Ascending aorta (tissue), 2 donors: Measurements from ENCODE around the gene STK24. TPM values are rescaled to one million over a fixed set of nuclear protein-coding genes. Genes with fewer than 3 reads are reported as not detected.

Source experiments
- DNase-seq, 2 donors: peaks; one replicate each; pipeline ENCODE4 v3.0.0-alpha.2; 2019; ENCODE audit warnings: low spot score in 2 of 2
- H3K27ac ChIP-seq, 2 donors: fragments of 200-600 bp; sonication (generic); one replicate each; pipeline ENCODE4 v1.5.1; 2016 to 2017; ENCODE audit warnings: mild to moderate bottlenecking in 1 of 2
- H3K27me3 ChIP-seq: fragments of 200-600 bp; sonication (generic); one replicate; pipeline ENCODE4 v1.5.1; 2017
- H3K36me3 ChIP-seq, 2 donors: fragments of 200-600 bp; sonication (generic); one replicate each; pipeline ENCODE4 v1.5.1; 2016
- H3K4me1 ChIP-seq, 2 donors: fragments of 200-600 bp; sonication (generic); one replicate each; pipeline ENCODE4 v1.5.1; 2016 to 2017; ENCODE audit warnings: mild to moderate bottlenecking in 1 of 2
- H3K4me3 ChIP-seq, 2 donors: fragments of 200-600 bp; sonication (generic); one replicate each; pipeline ENCODE4 v1.5.1; 2016 to 2017; ENCODE audit warnings: mild to moderate bottlenecking in 1 of 2
- H3K9me3 ChIP-seq, 2 donors: fragments of 200-600 bp; sonication (generic); one replicate each; pipeline ENCODE4 v1.5.1; 2016
- intact Hi-C: fragments of 100-400 bp; cut with DNase I; formaldehyde crosslinking; loops from one replicate; pipeline ENCODE4 v1.15.1; 2023
- total RNA-seq: library from RNA; depleted of rRNA; stranded (reverse); fragments of >200 nt; gene quantifications from one replicate; pipeline ENCODE4 v1.1.0, GENCODE V29; 2016
- TF ChIP-seq, protein P1 (sequence below), 3 experiments: fragments of 200-600 bp in 2 of 3; fragments of 450-650 bp in 1 of 3; sonication (generic) in 2 of 3; IDR thresholded peaks; one replicate each; pipeline ENCODE4 v1.5.1; 2016 to 2019; ENCODE audit warnings: antibody characterized with exemption in 3 of 3, mild to moderate bottlenecking in 1 of 3, moderate library complexity in 1 of 3

Gene STK24
- total RNA-seq, 1 donor from 2014 or later: 35.4 TPM

DNA sequence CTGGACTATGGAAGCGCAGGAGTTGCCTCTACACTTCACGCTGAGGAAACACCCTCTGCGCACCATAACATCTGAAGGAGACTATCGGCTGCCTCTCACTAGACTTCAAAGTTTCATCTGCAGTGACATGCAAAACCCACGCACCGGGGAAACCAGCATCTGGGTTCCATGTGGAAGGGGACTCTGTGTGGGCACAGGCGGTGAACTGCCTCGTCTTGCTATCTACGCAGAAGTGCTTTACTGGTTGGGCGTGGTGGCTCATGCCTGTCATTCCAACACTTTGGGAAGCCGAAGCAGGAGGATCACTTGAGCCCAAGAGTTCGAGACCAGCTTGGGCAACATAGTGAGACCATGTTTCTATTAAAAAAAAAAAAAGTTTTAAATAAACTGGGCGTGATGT is 116.4 kb downstream of the STK24 start:
- DNase-seq: no peak
- no peak overlapping the region for H3K27ac ChIP-seq
- H3K9me3 ChIP-seq: no peaks in the 10 kb centered on the region
- TF ChIP-seq, protein P1, sequence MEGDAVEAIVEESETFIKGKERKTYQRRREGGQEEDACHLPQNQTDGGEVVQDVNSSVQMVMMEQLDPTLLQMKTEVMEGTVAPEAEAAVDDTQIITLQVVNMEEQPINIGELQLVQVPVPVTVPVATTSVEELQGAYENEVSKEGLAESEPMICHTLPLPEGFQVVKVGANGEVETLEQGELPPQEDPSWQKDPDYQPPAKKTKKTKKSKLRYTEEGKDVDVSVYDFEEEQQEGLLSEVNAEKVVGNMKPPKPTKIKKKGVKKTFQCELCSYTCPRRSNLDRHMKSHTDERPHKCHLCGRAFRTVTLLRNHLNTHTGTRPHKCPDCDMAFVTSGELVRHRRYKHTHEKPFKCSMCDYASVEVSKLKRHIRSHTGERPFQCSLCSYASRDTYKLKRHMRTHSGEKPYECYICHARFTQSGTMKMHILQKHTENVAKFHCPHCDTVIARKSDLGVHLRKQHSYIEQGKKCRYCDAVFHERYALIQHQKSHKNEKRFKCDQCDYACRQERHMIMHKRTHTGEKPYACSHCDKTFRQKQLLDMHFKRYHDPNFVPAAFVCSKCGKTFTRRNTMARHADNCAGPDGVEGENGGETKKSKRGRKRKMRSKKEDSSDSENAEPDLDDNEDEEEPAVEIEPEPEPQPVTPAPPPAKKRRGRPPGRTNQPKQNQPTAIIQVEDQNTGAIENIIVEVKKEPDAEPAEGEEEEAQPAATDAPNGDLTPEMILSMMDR (IDR thresholded peaks at IDR 0.05): no peak
- intact Hi-C loops: no loop called here
- no peak overlapping the region for H3K4me3 ChIP-seq
- no peaks in the 10 kb centered on the region for H3K4me1 ChIP-seq
- H3K27me3 ChIP-seq: no peaks in the 10 kb centered on the region
- H3K36me3 ChIP-seq: peaks cover 12 to 74% of the 10 kb centered on the region in 2 donors

DNA sequence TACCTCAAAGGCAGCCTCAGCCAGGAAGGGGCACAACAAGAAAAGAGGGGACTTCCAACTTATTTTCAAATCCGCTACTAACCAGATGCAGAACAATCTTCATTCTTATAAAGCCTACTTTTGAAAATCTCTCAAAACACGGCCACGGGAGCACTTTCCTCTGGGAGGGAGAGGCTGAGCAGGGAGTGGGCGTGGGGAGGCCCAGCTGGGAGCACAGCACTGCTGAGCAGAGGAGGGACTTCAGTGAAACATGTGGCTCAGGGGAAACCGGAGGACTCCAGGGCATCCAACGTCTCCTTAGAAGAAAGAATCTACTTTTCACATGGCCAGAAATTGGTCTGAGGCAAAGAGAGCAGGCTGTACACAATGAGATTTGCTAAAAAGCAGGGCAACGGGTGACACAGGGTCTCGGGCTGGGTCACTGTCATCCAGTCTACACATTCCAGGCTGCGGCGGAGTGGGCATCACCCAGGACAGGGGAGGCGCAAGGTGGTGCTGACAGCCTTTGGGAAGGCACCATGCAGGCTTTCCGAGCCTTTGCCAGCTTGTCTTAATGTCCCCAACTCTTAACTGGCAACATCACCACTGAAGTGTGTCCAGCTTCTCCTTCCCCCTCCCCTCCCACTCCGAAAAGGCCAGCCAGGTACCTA is 117.1 kb downstream of the STK24 start:
- Histone ChIP-seq H3K27me3 (no peaks in the 10 kb centered on the region), H3K4me3 (no peak overlapping the region), H3K36me3 (peaks cover 12 to 68% of the 10 kb centered on the region in 2 donors), H3K4me1 (peaks cover 0 to 2% of the 10 kb centered on the region in 2 donors), H3K9me3 (no peaks in the 10 kb centered on the region), H3K27ac (no peak overlapping the region)
- TF ChIP-seq, protein P1 (IDR thresholded peaks at IDR 0.05): no peak
- intact Hi-C loops: no loop called here
- no peak for DNase-seq

- Histone ChIP-seq H3K4me1 (peaks cover 0 to 5% of the 10 kb centered on the region in 2 donors), H3K4me3 (no peak overlapping the region), H3K27ac (no peak overlapping the region), H3K27me3 (no peaks in the 10 kb centered on the region), H3K9me3 (no peaks in the 10 kb centered on the region), H3K36me3 (peaks cover 12 to 66% of the 10 kb centered on the region in 2 donors)
- TF ChIP-seq, protein P1 (IDR thresholded peaks at IDR 0.05): no peak
- intact Hi-C loops: no loop called here
- DNase-seq: no peak
These were observed 117.7 kb downstream of the STK24 start for GRCh38 chr13:98459171-98459681.

DNA sequence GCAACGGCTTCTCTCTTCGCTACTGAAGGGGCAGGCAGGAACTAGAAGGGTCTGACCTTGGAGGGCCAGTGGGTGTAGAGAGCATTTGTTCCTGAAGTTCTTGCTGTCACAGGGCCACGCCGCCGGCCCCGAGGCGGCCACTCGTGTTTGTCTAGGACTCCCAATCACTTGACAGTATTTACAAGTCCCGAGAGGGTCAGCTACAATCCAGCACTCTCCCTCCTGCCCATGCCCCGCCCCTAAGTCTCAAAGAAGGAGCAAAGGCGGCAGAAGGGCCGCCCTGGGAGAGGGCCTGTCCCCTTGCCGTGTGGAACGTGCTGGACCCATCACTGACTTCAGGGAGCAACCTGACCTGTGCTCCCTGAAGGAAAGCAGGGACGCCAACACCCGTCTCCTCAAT is 118.5 kb downstream of the STK24 start:
- DNase-seq: no peak
- peaks cover 0 to 10% of the 10 kb centered on the region in 2 donors for H3K4me1 ChIP-seq
- TF ChIP-seq, protein P1 (IDR thresholded peaks at IDR 0.05): no peak
- intact Hi-C loops: no loop called here
- H3K36me3 ChIP-seq: peaks cover 12 to 64% of the 10 kb centered on the region in 2 donors
- no peaks in the 10 kb centered on the region for H3K9me3 ChIP-seq
- no peaks in the 10 kb centered on the region for H3K27me3 ChIP-seq
- no peak overlapping the region for H3K4me3 ChIP-seq
- no peak overlapping the region for H3K27ac ChIP-seq

DNA sequence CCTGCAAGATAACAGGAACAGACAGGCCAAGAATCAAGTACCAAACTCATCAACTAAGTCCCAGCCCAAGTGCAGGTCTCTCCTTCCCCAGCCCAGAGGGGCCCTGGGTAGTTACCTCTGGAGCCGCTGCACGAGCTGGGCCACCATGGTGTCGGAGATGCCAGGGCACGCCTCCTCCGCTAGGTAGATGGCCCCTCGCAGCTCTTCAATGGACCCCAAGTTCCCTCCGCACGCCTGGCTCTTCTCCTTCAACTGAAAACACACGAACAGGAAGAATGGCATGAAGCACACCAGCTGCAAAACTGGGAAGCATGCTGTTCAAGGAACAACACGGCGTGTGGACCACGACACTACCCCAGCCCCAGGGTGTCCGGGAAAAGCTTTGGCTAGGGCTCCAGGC is 119.9 kb downstream of the STK24 start:
- Histone ChIP-seq H3K27ac (no peak overlapping the region), H3K4me3 (no peak overlapping the region), H3K9me3 (no peaks in the 10 kb centered on the region), H3K27me3 (no peaks in the 10 kb centered on the region), H3K4me1 (peaks cover 0 to 12% of the 10 kb centered on the region in 2 donors), H3K36me3 (peaks cover 12 to 64% of the 10 kb centered on the region in 2 donors)
- no peak for DNase-seq
- TF ChIP-seq, protein P1 (IDR thresholded peaks at IDR 0.05): no peak
- intact Hi-C loops: no loop called here
